Measurements from ENCODE around the gene SORBS1. TPM values are rescaled to one million over a fixed set of nuclear protein-coding genes. Genes with fewer than 3 reads are reported as not detected.

The SORBS1 gene
- total RNA-seq, 6 experiments from 2014 or later: 56.4 to 97.9 (median 76.5) TPM

- H3K4me3 ChIP-seq: no peak overlapping the region
- H3K9me3 ChIP-seq: no peaks in the 10 kb centered on the region
- intact Hi-C loops (cut with DNase I): loop anchor here (5.0 to 10.0 kb wide), 2 partner anchors 130 to 168 kb away; partner anchors contain the start of gene SORBS1 (in 1 of the 2)
- H3K4me1 ChIP-seq: peaks cover 0 to 40% (median 12%) of the 10 kb centered on the region in 4 donors
- H3K36me3 ChIP-seq: peaks cover 4 to 19% (median 8%) of the 10 kb centered on the region in 4 donors
- WGBS (ENCODE audit: insufficient coverage, low coverage, low lambda C conversion rate, missing lambda C conversion rate): 67% methylated on average over 4 of the region's 9 CpGs
- peak overlapping the region; percentile 53 to 81 (median 73) for H3K27ac ChIP-seq
- H3K27me3 ChIP-seq: no peaks in the 10 kb centered on the region
- DNase-seq: no peak
- ATAC-seq: peak in 3 of 4 donors; percentile 5 to 28 (median 21)
- TF ChIP-seq POLR2A (IDR thresholded peaks at IDR 0.05) (no peak), CTCF (IDR thresholded peaks at IDR 0.05) (no peak)
These were observed 126.6 kb downstream of the SORBS1 start for GRCh38 chr10:95434583-95434982.

DNA sequence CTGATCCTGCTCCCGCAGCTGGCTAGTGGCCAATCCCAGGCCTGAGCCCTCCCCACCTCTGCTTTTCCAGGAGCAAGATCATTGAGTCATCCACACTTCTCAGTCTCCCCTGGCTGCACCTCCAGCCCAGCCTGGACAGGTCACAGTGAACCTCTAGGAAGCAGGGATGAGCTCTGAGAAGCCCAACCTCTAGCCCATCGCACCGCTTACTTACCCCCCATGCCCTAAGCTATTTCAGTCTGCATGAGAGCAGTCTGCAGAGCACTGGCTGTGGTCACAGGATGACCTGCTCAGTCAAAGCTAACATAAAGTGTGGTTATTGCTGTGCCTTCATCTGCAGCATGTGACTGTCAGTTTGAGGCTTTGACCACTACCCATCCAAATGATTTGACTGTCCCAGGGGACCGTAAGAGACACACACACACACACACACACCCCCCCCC, 129.2 kb downstream of the SORBS1 start:
- Histone ChIP-seq H3K36me3 (peaks cover 0 to 23% (median 7%) of the 10 kb centered on the region in 4 donors), H3K9me3 (no peaks in the 10 kb centered on the region), H3K27ac (peak overlapping the region; percentile 23 to 81 (median 47)), H3K4me1 (peaks cover 0 to 44% (median 12%) of the 10 kb centered on the region in 4 donors), H3K4me3 (no peak overlapping the region), H3K27me3 (no peaks in the 10 kb centered on the region)
- TF ChIP-seq CTCF (IDR thresholded peaks at IDR 0.05) (no peak), POLR2A (IDR thresholded peaks at IDR 0.05) (no peak)
- peak in 2 of 4 donors; percentile 1 to 2 for ATAC-seq
- WGBS (ENCODE audit: insufficient coverage, low coverage, low lambda C conversion rate, missing lambda C conversion rate): 0% methylated on average over 1 of the region's 4 CpGs
- peak in 1 of 3 donors; percentile 50 for DNase-seq
- intact Hi-C loops (cut with DNase I): loop anchor here (5.0 to 10.0 kb wide), 2 partner anchors 133 to 170 kb away; partner anchors contain the start of gene SORBS1 (in 1 of the 2)

- Histone ChIP-seq H3K36me3 (peaks cover 0 to 36% (median 12%) of the 10 kb centered on the region in 4 donors), H3K4me1 (peaks cover 0 to 33% (median 6%) of the 10 kb centered on the region in 4 donors), H3K4me3 (no peak overlapping the region), H3K27me3 (no peaks in the 10 kb centered on the region), H3K9me3 (no peaks in the 10 kb centered on the region), H3K27ac (peak overlapping the region; percentile 23 to 81 (median 37))
- WGBS (ENCODE audit: insufficient coverage, low coverage, low lambda C conversion rate, missing lambda C conversion rate): 27% methylated on average over 12 of the region's 12 CpGs
- ATAC-seq: peak; percentile 79 to 91 (median 88)
- TF ChIP-seq CTCF (IDR thresholded peaks at IDR 0.05): peak; percentile 93 to 98 (median 97)
- TF ChIP-seq POLR2A (IDR thresholded peaks at IDR 0.05): no peak
- intact Hi-C loops (cut with DNase I): loop anchor here (5.0 to 10.0 kb wide), 2 partner anchors 134 to 172 kb away; partner anchors contain the start of gene SORBS1 (in 1 of the 2)
- peak in 1 of 3 donors; percentile 66 for DNase-seq
These were observed 130.8 kb downstream of the SORBS1 start for GRCh38 chr10:95430231-95430951.

GRCh38 chr10:95429639-95430038, 131.5 kb downstream of the SORBS1 start:
- H3K36me3 ChIP-seq: peaks cover 0 to 38% (median 14%) of the 10 kb centered on the region in 4 donors
- no peak for DNase-seq
- peak overlapping the region; percentile 23 to 81 (median 37) for H3K27ac ChIP-seq
- TF ChIP-seq POLR2A (IDR thresholded peaks at IDR 0.05) (no peak), CTCF (IDR thresholded peaks at IDR 0.05) (no peak)
- ATAC-seq: peak; percentile 22 to 60 (median 40)
- intact Hi-C loops (cut with DNase I): loop anchor here (5.0 to 10.0 kb wide), 3 partner anchors 135 to 173 kb away; partner anchors contain the start of gene SORBS1 (in 1 of the 2)
- H3K4me1 ChIP-seq: peaks cover 0 to 25% (median 2%) of the 10 kb centered on the region in 4 donors
- no peaks in the 10 kb centered on the region for H3K27me3 ChIP-seq
- H3K9me3 ChIP-seq: no peaks in the 10 kb centered on the region
- WGBS (ENCODE audit: insufficient coverage, low coverage, low lambda C conversion rate, missing lambda C conversion rate): 46% methylated on average over 4 of the region's 4 CpGs
- H3K4me3 ChIP-seq: no peak overlapping the region
